B cell (primary cell): ENCODE data around the gene SAA2. TPM values are rescaled to one million over a fixed set of nuclear protein-coding genes. Genes with fewer than 3 reads are reported as not detected.

Experiments used
- ATAC-seq: fragments of 200-7000 bp; cut with Tn5 transposase; one replicate; pipeline ENCODE4 v1.10.0; 2021; ENCODE audit warnings: low read depth, mild to moderate bottlenecking, moderate number of reproducible peaks, moderate library complexity
- CTCF ChIA-PET: fragments of 350-600 bp; sonication (Branson Sonifier 250); formaldehyde crosslinking; loops from one replicate; lab custom pipeline; 2021; ENCODE audit warnings: antibody characterized with exemption, inconsistent platforms; lab: Charles Lee
- POLR2A ChIA-PET: fragments of 350-600 bp; sonication (Branson Sonifier 250); formaldehyde crosslinking; loops from one replicate; lab custom pipeline; 2021; ENCODE audit warnings: antibody characterized with exemption; lab: Charles Lee
- DNase-seq: peaks from one replicate; pipeline ENCODE4 v3.0.0; 2013
- H2AFZ ChIP-seq: 2 replicates; pipeline ENCODE4 v1.6.1; 2012; ENCODE audit warnings: mild to moderate bottlenecking, low read depth, low read length; ENCODE audit not compliant: insufficient read depth, poor library complexity, severe bottlenecking
- H3K27ac ChIP-seq, 2 donors: 1 replicate in 1 of 2; 2 replicates in 1 of 2; pipeline ENCODE4 v1.5.1; 2012 to 2013; ENCODE audit warnings: low read length in 2 of 2, mild to moderate bottlenecking in 2 of 2, moderate library complexity in 1 of 2
- H3K27me3 ChIP-seq, 4 experiments: fragments of 200-600 bp in 1 of 4; sonication (generic) in 1 of 4; replicated peaks in 1 of 4; 1 replicate in 2 of 4; 2 replicates in 2 of 4; pipeline versions ENCODE4 v1.6.1 to v1.7.0; 2013 to 2016; ENCODE audit warnings: low read length in 3 of 4, mild to moderate bottlenecking in 2 of 4, mixed read lengths in 1 of 4, moderate library complexity in 1 of 4; ENCODE audit not compliant: insufficient read depth in 4 of 4, control insufficient read depth in 3 of 4; ENCODE audit errors: control extremely low read depth in 1 of 4
- H3K36me3 ChIP-seq, 2 experiments: replicated peaks in 1 of 2; 1 replicate in 1 of 2; 2 replicates in 1 of 2; pipeline versions ENCODE4 v1.6.1 to v1.7.1; 2013; ENCODE audit warnings: low read length in 1 of 2; ENCODE audit not compliant: insufficient read depth in 2 of 2, control insufficient read depth in 1 of 2; ENCODE audit errors: control extremely low read depth in 1 of 2, extremely low read depth in 1 of 2
- H3K4me1 ChIP-seq, 2 donors: fragments of 200-600 bp in 1 of 2; sonication (generic) in 1 of 2; 1 replicate in 1 of 2; 2 replicates in 1 of 2; pipeline versions ENCODE4 v1.5.1 to v1.6.1; 2013 to 2017; ENCODE audit warnings: low read length in 2 of 2; ENCODE audit not compliant: control insufficient read depth in 2 of 2, insufficient read depth in 2 of 2
- H3K4me2 ChIP-seq: replicated peaks from 2 replicates; pipeline ENCODE3; 2012; ENCODE audit warnings: mild to moderate bottlenecking, low read depth, low read length; ENCODE audit not compliant: poor library complexity, severe bottlenecking
- H3K4me3 ChIP-seq, 5 experiments: fragments of 200-600 bp in 1 of 5; sonication (generic) in 1 of 5; 1 replicate in 3 of 5; 2 replicates in 2 of 5; pipeline versions ENCODE4 v1.5.1 to v1.7.0; 2011 to 2016; ENCODE audit warnings: low read length in 4 of 5, mild to moderate bottlenecking in 4 of 5, low read depth in 2 of 5, control low read depth in 1 of 5, moderate library complexity in 1 of 5; ENCODE audit not compliant: insufficient read depth in 1 of 5; ENCODE audit errors: control extremely low read depth in 1 of 5, extremely low read depth in 1 of 5
- H3K79me2 ChIP-seq: fragments of 200-600 bp; sonication (generic); one replicate; pipeline ENCODE4 v1.6.0; 2016; ENCODE audit warnings: low read length; ENCODE audit not compliant: control insufficient read depth, insufficient read depth
- H3K9ac ChIP-seq: fragments of 200-600 bp; sonication (generic); 2 replicates; pipeline ENCODE4 v1.6.1; 2017; ENCODE audit warnings: mild to moderate bottlenecking, low read length, moderate library complexity
- H3K9me3 ChIP-seq, 3 donors: one replicate each; pipeline versions ENCODE4 v1.6.1 to v1.7.1; 2013; ENCODE audit warnings: low read length in 2 of 3; ENCODE audit not compliant: control insufficient read depth in 2 of 3, insufficient read depth in 1 of 3; ENCODE audit errors: control extremely low read depth in 1 of 3
- H4K20me1 ChIP-seq: 2 replicates; pipeline ENCODE4 v1.6.0; 2012; ENCODE audit warnings: mild to moderate bottlenecking, low read length; ENCODE audit not compliant: insufficient read depth, control insufficient read depth, poor library complexity, severe bottlenecking
- H3K27ac Mint-ChIP-seq: one replicate; pipeline ENCODE4 v1.8.0; 2021; ENCODE audit warnings: mixed read lengths
- H3K27me3 Mint-ChIP-seq: one replicate; pipeline ENCODE4 v1.8.0; 2021; ENCODE audit warnings: mixed read lengths
- H3K4me1 Mint-ChIP-seq: one replicate; pipeline ENCODE4 v1.8.0; 2021; ENCODE audit warnings: mixed read lengths
- H3K4me3 Mint-ChIP-seq: one replicate; pipeline ENCODE4 v1.8.0; 2021; ENCODE audit warnings: mixed read lengths
- H3K9me3 Mint-ChIP-seq: one replicate; pipeline ENCODE4 v1.8.0; 2022; ENCODE audit warnings: mixed read lengths; ENCODE audit not compliant: insufficient read depth
- CTCF ChIP-seq: fragments of 200-600 bp; IDR thresholded peaks from one replicate; pipeline ENCODE4 v1.8.0; 2022; ENCODE audit warnings: antibody characterized with exemption, mild to moderate bottlenecking
- EZH2 ChIP-seq: IDR thresholded peaks from 2 replicates; pipeline ENCODE4 v1.6.1; 2012; ENCODE audit warnings: borderline replicate concordance, low read depth, mild to moderate bottlenecking, moderate library complexity, low read length; ENCODE audit not compliant: insufficient read depth, poor library complexity, severe bottlenecking
- WGBS: methylation state at CpG from one replicate; pipeline ENCODE4 v1.1.5; 2013; ENCODE audit warnings: missing lambda C conversion rate; ENCODE audit not compliant: insufficient coverage; 5-methylcytosine and 5-hydroxymethylcytosine counted together
- intact Hi-C: fragments of 100-400 bp; cut with micrococcal nuclease; formaldehyde crosslinking; loops from one replicate; pipeline ENCODE4 v1.10.0; 2022
- polyA plus RNA-seq: library from polyadenylated mRNA; depleted of rRNA; stranded (reverse); fragments of >200 nt; gene quantifications from 2 replicates; pipeline ENCODE4 v1.2.3, GENCODE V29; 2012
- total RNA-seq, 2 donors: library from RNA; stranded (reverse); fragments of 120-200 nt in 1 of 2; gene quantifications; 1 replicate in 1 of 2; 2 replicates in 1 of 2; pipeline versions ENCODE4 v1.2.3 to v1.2.4, GENCODE V29; 2013 to 2022

Gene SAA2
- total and polyA plus RNA-seq, 2 donors (not counting 1 experiment from before 2014, with no cell fraction given), result not detected

- Histone ChIP-seq H4K20me1 (no peaks in the 10 kb centered on the region), H3K27me3 (peaks cover 0 to 10% (median 7%) of the 10 kb centered on the region in 4 experiments), H3K4me3 (no peak overlapping the region), H3K36me3 (no peaks in the 10 kb centered on the region), H3K4me2 (no peak overlapping the region), H3K4me1 (no peaks in the 10 kb centered on the region), H3K9me3 (peaks cover 0 to 1% (median 0%) of the 10 kb centered on the region in 3 donors), H3K79me2 (no peaks in the 10 kb centered on the region), H3K27ac (no peak overlapping the region), H3K9ac (no peak overlapping the region), H2AFZ (no peak overlapping the region)
- Mint-ChIP-seq H3K27me3 (peaks cover 28% of the 10 kb centered on the region), H3K27ac (no peak overlapping the region), H3K9me3 (no peaks in the 10 kb centered on the region), H3K4me3 (no peak overlapping the region), H3K4me1 (no peaks in the 10 kb centered on the region)
- WGBS, result 0% methylated on average over 1 of the region's 8 CpGs
- intact Hi-C loops, result no loop called here
- TF ChIP-seq EZH2, result no peak
- TF ChIP-seq CTCF, result no peak
- POLR2A ChIA-PET, result no interaction called here
- ATAC-seq (no peak), DNase-seq (no peak)
- CTCF ChIA-PET, result no interaction called here
Observed at GRCh38 chr11:18235394-18236334, 12.8 kb downstream of the SAA2 start.

GRCh38 chr11:18233912-18234311 is 14.6 kb downstream of the SAA2 start:
- no peaks in the 10 kb centered on the region for H3K9me3 Mint-ChIP-seq
- Histone ChIP-seq H3K36me3 (no peaks in the 10 kb centered on the region), H3K9me3 (peaks cover 0 to 2% (median 0%) of the 10 kb centered on the region in 3 donors), H4K20me1 (no peaks in the 10 kb centered on the region), H3K4me1 (peaks cover 7 to 10% of the 10 kb centered on the region in 2 donors), H3K27me3 (peaks cover 0 to 3% (median 1%) of the 10 kb centered on the region in 4 experiments), H3K27ac (no peak overlapping the region), H2AFZ (no peak overlapping the region), H3K9ac (no peak overlapping the region), H3K4me3 (no peak overlapping the region), H3K79me2 (no peaks in the 10 kb centered on the region), H3K4me2 (no peak overlapping the region)
- no peak overlapping the region for H3K4me3 Mint-ChIP-seq
- CTCF ChIA-PET, result interaction anchor here (0.9 kb wide), 1 partner anchor 10 kb away, joined by 3 read pairs; no protein-coding TSS in a partner anchor
- TF ChIP-seq EZH2 (no peak), CTCF (no peak)
- WGBS, result no CpG with 5 or more reads among the region's 4 CpGs
- DNase-seq, result no peak
- H3K4me1 Mint-ChIP-seq, result peaks cover 9% of the 10 kb centered on the region
- ATAC-seq, result no peak
- no peak overlapping the region for H3K27ac Mint-ChIP-seq
- intact Hi-C loops, result no loop called here
- H3K27me3 Mint-ChIP-seq, result peaks cover 17% of the 10 kb centered on the region
- POLR2A ChIA-PET, result interaction anchor here (0.5 kb wide), 1 partner anchor 157 kb away, joined by 8 read pairs; no protein-coding TSS in a partner anchor
